ENCODE measurements around the gene EMP2.

DNA sequence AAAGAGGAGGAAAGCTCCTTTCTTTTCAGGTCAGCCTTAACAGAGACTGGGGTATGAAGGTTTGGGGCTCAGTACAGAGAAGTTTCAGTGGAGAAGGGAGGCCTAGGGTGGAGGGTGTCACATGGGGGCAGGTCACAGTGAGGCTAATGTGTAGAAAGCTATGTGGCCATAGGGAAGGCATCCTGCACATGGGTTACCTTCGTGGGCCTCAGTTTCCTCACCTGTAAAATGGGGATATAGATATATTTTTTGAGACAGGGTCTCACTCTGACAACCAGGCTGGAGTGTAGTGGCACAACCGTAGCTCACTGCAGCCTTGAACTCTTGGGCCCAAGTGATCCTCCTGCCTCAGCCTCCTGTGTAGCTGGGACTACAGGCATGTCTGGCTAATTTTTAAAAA is 41.8 kb downstream of the EMP2 start:
- TF ChIP-seq POLR2AphosphoS5 (IDR thresholded peaks at IDR 0.05; ENCODE audit: low read depth, low read length) = no peak
- no peak for TF ChIP-seq POLR2A (IDR thresholded peaks at IDR 0.05; ENCODE audit: low read depth, low read length)
- TF ChIP-seq TAF1 (IDR thresholded peaks at IDR 0.05; ENCODE audit: low read depth, low read length) = no peak
- no peak for TF ChIP-seq SPI1 (IDR thresholded peaks at IDR 0.05; ENCODE audit: low read depth, low read length)
